CD4-positive, alpha-beta T cell (primary cell): ENCODE measurements around the gene ABHD1. TPM values are rescaled to one million over a fixed set of nuclear protein-coding genes. Genes with fewer than 3 reads are reported as not detected.
"Not testable (repeated sequence)": the region's sequence is repeated elsewhere in the genome, so short reads cannot be mapped to it uniquely, and the experiment has no call there.

Source experiments
- ATAC-seq: fragments of 200-7000 bp; cut with Tn5 transposase; one replicate; pipeline ENCODE4 v1.10.0; 2022; ENCODE audit warnings: mild to moderate bottlenecking; ENCODE audit not compliant: poor library complexity
- CTCF ChIA-PET: fragments of 350-600 bp; sonication (Branson Sonifier 250); formaldehyde crosslinking; loops from one replicate; lab custom pipeline; 2021; ENCODE audit warnings: antibody characterized with exemption, inconsistent platforms; lab: Charles Lee
- POLR2A ChIA-PET: fragments of 350-600 bp; sonication (Branson Sonifier 250); formaldehyde crosslinking; loops from one replicate; lab custom pipeline; 2021; ENCODE audit warnings: antibody characterized with exemption, inconsistent platforms; lab: Charles Lee
- DNase-seq, 14 experiments: peaks; one replicate each; pipeline ENCODE4 v3.0.0-alpha.2; 2013 to 2020; ENCODE audit warnings: mixed read lengths in 2 of 14
- H3K27ac ChIP-seq, 2 donors: one replicate each; pipeline versions ENCODE4 v1.5.1 to v1.7.0; 2013; ENCODE audit warnings: low read length in 2 of 2, low read depth in 1 of 2, mild to moderate bottlenecking in 1 of 2
- H3K27me3 ChIP-seq, 2 experiments: 1 replicate in 1 of 2; 2 replicates in 1 of 2; pipeline versions ENCODE4 v1.6.1 to v1.7.0; 2013; ENCODE audit warnings: low read length in 2 of 2, control low read depth in 1 of 2, mild to moderate bottlenecking in 1 of 2, moderate library complexity in 1 of 2; ENCODE audit not compliant: insufficient read depth in 2 of 2, control insufficient read depth in 1 of 2
- H3K36me3 ChIP-seq: one replicate; pipeline ENCODE4 v1.6.1; 2013; ENCODE audit warnings: low read length, control low read depth; ENCODE audit not compliant: insufficient read depth
- H3K4me1 ChIP-seq: one replicate; pipeline ENCODE4 v1.6.1; 2013; ENCODE audit warnings: low read length, control low read depth; ENCODE audit not compliant: insufficient read depth
- H3K4me3 ChIP-seq: one replicate; pipeline ENCODE4 v1.5.1; 2013; ENCODE audit warnings: mild to moderate bottlenecking, low read length, moderate library complexity
- H3K9me3 ChIP-seq, 2 experiments: 1 replicate in 1 of 2; 2 replicates in 1 of 2; pipeline versions ENCODE4 v1.6.1 to v1.7.0; 2013; ENCODE audit warnings: low read length in 2 of 2, mild to moderate bottlenecking in 2 of 2, control low read depth in 1 of 2, moderate library complexity in 1 of 2; ENCODE audit not compliant: control insufficient read depth in 1 of 2, insufficient read depth in 1 of 2
- H3K27ac Mint-ChIP-seq: one replicate; pipeline ENCODE4 v1.8.0; 2020; ENCODE audit warnings: mixed read lengths
- H3K27me3 Mint-ChIP-seq: one replicate; pipeline ENCODE4 v1.8.0; 2021; ENCODE audit warnings: mixed read lengths
- H3K36me3 Mint-ChIP-seq: one replicate; pipeline ENCODE4 v1.8.0; 2021; ENCODE audit warnings: low read depth, mixed read lengths
- H3K4me1 Mint-ChIP-seq: one replicate; pipeline ENCODE4 v1.8.0; 2021; ENCODE audit warnings: low read depth, mixed read lengths
- H3K4me3 Mint-ChIP-seq: one replicate; pipeline ENCODE4 v1.8.0; 2020; ENCODE audit warnings: mild to moderate bottlenecking, mixed read lengths
- H3K9me3 Mint-ChIP-seq: one replicate; pipeline ENCODE4 v1.8.0; 2020; ENCODE audit warnings: mixed read lengths
- intact Hi-C, 2 experiments: fragments of 100-400 bp; cut with DNase I in 1 of 2; cut with micrococcal nuclease in 1 of 2; formaldehyde crosslinking; loops; one replicate each; pipeline versions ENCODE4 v1.15.1 to v1.9.0; 2023 to 2025; cut with DNase I, micrococcal nuclease
- total RNA-seq, 174 experiments: library from RNA in 2 of 174; stranded (reverse) in 2 of 174; gene quantifications; one replicate each; pipeline ENCODE4 v1.2.3 and lab custom pipeline; 2021 to 2026
- TF ChIP-seq, protein P1 (sequence below): fragments of 200-600 bp; IDR thresholded peaks from one replicate; pipeline ENCODE4 v1.8.0; 2022; ENCODE audit warnings: antibody characterized with exemption, mild to moderate bottlenecking

Gene ABHD1
- total RNA-seq, 2 experiments from 2014 or later: 1.0 to 1.3 TPM

DNA sequence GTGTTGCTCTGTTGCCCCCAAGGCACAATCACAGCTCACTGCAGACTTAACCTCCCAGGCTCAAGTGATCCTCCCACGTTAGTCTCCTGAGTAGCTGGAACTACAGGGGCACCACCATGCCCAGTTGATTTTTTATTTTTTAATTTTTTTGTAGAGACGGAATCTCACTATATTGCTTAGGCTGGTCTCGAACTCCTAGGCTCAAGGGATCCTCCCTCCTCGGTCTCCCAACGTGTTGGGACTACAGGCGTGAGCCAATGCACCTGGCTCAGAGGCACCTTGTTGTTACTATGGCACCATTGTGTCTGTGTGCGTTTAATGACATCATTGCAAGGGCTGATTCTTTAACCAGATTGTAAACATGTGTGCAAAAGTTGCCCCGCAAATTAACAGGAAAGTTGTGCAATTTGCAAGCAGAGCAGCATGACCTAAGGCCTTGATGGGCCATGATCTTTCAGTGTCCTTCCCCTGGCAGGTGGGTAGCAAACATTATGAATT lies 47.8 kb downstream of the ABHD1 start:
- TF ChIP-seq, protein P1, sequence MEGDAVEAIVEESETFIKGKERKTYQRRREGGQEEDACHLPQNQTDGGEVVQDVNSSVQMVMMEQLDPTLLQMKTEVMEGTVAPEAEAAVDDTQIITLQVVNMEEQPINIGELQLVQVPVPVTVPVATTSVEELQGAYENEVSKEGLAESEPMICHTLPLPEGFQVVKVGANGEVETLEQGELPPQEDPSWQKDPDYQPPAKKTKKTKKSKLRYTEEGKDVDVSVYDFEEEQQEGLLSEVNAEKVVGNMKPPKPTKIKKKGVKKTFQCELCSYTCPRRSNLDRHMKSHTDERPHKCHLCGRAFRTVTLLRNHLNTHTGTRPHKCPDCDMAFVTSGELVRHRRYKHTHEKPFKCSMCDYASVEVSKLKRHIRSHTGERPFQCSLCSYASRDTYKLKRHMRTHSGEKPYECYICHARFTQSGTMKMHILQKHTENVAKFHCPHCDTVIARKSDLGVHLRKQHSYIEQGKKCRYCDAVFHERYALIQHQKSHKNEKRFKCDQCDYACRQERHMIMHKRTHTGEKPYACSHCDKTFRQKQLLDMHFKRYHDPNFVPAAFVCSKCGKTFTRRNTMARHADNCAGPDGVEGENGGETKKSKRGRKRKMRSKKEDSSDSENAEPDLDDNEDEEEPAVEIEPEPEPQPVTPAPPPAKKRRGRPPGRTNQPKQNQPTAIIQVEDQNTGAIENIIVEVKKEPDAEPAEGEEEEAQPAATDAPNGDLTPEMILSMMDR: no peak
- DNase-seq (no peak), ATAC-seq (no peak)
- peaks cover 8% of the 10 kb centered on the region for H3K4me1 ChIP-seq
- intact Hi-C loops: loop anchor here (2.0 kb wide), 2 partner anchors 21 to 109 kb away; no protein-coding TSS in a partner anchor
- no peaks in the 10 kb centered on the region for H3K36me3 ChIP-seq
- no peak overlapping the region for H3K27ac ChIP-seq
- H3K27ac Mint-ChIP-seq: no peak overlapping the region
- no peaks in the 10 kb centered on the region for H3K9me3 Mint-ChIP-seq
- H3K4me3 ChIP-seq: no peak overlapping the region
- ChIA-PET CTCF (interaction anchor here (0.7 to 0.8 kb wide), 2 partner anchors 70 to 211 kb away, joined by 3 read pairs; no protein-coding TSS in a partner anchor), POLR2A (no interaction called here)
- H3K27me3 Mint-ChIP-seq: peaks cover 23% of the 10 kb centered on the region
- H3K9me3 ChIP-seq: no peaks in the 10 kb centered on the region
- H3K27me3 ChIP-seq: peaks cover 3 to 5% of the 10 kb centered on the region in 2 experiments
- H3K36me3 Mint-ChIP-seq: no peaks in the 10 kb centered on the region
- no peak overlapping the region for H3K4me3 Mint-ChIP-seq
- H3K4me1 Mint-ChIP-seq: peaks cover 4% of the 10 kb centered on the region

DNA sequence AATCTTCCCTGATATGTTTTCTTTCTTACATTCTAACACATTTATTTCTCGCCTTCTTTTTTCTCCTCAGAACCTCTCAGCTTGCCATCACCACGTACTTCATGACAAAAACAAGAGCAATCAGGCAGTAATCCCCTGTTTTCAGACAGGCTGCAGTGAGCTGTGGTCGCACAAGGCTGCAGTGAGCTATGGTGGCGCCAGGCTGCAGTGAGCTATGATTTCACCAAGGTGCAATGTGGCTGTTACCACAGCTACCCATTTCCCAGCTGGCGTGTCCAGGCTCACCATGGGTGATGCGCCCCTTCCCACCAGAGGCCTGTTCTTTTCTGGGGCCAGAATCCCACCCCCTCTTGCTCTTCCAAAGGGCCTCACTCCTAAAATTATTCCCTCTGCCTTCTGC lies 51.0 kb downstream of the ABHD1 start:
- no peak overlapping the region for H3K4me3 Mint-ChIP-seq
- ChIA-PET CTCF (no interaction called here), POLR2A (no interaction called here)
- H3K4me3 ChIP-seq: no peak overlapping the region
- H3K27me3 ChIP-seq: peaks cover 3 to 7% of the 10 kb centered on the region in 2 experiments
- ATAC-seq (no peak), DNase-seq (no peak)
- TF ChIP-seq, protein P1: no peak
- peaks cover 45% of the 10 kb centered on the region for H3K27me3 Mint-ChIP-seq
- H3K36me3 ChIP-seq: no peaks in the 10 kb centered on the region
- peaks cover 8% of the 10 kb centered on the region for H3K4me1 ChIP-seq
- H3K27ac ChIP-seq: no peak overlapping the region
- H3K9me3 Mint-ChIP-seq: no peaks in the 10 kb centered on the region
- H3K4me1 Mint-ChIP-seq: peaks cover 4% of the 10 kb centered on the region
- no peak overlapping the region for H3K27ac Mint-ChIP-seq
- H3K9me3 ChIP-seq: no peaks in the 10 kb centered on the region
- H3K36me3 Mint-ChIP-seq: no peaks in the 10 kb centered on the region
- intact Hi-C loops: no loop called here

DNA sequence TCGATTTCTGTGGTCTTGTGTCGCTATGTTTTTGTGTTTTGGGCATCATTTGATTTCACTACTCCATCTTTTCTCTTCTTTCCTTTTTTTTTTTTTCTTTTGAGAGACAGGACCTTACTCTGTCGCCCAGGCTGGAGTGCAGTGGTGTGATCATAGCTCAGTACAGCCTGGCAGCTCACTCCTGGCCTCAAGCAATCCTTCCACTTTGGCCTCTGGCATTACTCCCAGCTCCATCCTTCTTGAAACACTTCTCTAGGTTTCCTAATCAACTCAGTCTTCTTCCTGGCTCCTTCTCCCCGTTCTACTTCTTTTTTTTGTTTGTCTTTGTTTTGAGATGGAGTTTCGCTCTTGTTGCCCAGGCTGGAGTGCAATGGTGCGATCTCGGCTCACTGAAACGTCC lies 51.7 kb downstream of the ABHD1 start:
- Histone ChIP-seq H3K36me3 (no peaks in the 10 kb centered on the region), H3K4me3 (no peak overlapping the region), H3K27ac (no peak overlapping the region), H3K27me3 (peaks cover 0 to 5% of the 10 kb centered on the region in 2 experiments), H3K9me3 (no peaks in the 10 kb centered on the region), H3K4me1 (peaks cover under 1% of the 10 kb centered on the region)
- DNase-seq: no peak
- ChIA-PET POLR2A (no interaction called here), CTCF (no interaction called here)
- Mint-ChIP-seq H3K27me3 (peaks cover 43% of the 10 kb centered on the region), H3K4me1 (no peaks in the 10 kb centered on the region), H3K27ac (no peak overlapping the region), H3K4me3 (no peak overlapping the region), H3K9me3 (no peaks in the 10 kb centered on the region), H3K36me3 (no peaks in the 10 kb centered on the region)
- TF ChIP-seq, protein P1: no peak
- ATAC-seq: no peak
- intact Hi-C loops: no loop called here

DNA sequence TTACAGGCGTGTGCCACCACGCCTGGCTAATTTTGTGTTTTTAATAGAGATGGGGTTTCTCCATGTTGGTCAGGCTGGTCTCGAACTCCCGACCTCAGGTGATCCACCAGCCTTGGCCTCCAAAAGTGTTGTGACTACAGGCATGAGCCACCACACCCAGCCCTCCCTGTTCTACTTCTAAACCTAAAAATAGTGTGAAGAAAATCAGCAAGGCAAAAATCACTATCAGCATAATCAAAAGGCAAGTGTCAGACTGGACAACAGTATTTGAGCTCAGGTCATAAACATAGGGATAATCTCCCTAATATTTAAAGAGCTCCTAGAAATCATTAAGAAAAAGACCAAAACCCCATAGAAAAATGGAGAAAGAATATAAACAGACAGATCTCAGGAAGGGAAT lies 52.2 kb downstream of the ABHD1 start:
- H3K27me3 ChIP-seq, POLR2A ChIA-PET, H3K9me3 Mint-ChIP-seq, H3K4me1 Mint-ChIP-seq, H3K27ac Mint-ChIP-seq, H3K36me3 ChIP-seq, H3K4me3 ChIP-seq, H3K27ac ChIP-seq, H3K9me3 ChIP-seq, H3K4me1 ChIP-seq, CTCF ChIA-PET, intact Hi-C loops, H3K4me3 Mint-ChIP-seq, H3K36me3 Mint-ChIP-seq, DNase-seq, ATAC-seq: not testable (repeated sequence)
- H3K27me3 Mint-ChIP-seq: peaks cover 42% of the 10 kb centered on the region
